ENCODE results near the gene NBEA. TPM values are rescaled to one million over a fixed set of nuclear protein-coding genes. Genes with fewer than 3 reads are reported as not detected.
"Not testable (repeated sequence)": the region's sequence is repeated elsewhere in the genome, so short reads cannot be mapped to it uniquely, and the experiment has no call there.

The NBEA gene
- total RNA-seq, 1 experiment from 2014 or later: 1.9 TPM

DNA sequence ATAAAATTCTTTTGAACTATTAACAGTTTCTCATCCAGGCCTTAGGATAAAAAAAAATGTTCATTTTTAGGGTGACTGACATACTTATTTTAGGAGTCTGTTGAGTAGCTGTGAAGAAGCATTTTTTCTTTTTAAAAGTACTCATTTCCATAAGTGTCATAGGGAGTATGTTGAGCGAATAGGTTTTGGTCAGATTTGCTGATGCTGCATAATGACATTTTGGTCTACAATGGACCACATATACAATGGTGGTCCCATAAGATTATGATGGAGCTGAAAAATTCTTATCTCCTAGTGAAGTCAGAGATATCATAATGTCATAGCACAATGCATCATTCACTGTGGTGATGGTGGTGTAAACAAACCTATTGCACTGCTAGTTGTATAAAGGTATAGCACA is 17.4 kb downstream of the NBEA start:
- no peak for DNase-seq (ENCODE audit: low read depth)

DNA sequence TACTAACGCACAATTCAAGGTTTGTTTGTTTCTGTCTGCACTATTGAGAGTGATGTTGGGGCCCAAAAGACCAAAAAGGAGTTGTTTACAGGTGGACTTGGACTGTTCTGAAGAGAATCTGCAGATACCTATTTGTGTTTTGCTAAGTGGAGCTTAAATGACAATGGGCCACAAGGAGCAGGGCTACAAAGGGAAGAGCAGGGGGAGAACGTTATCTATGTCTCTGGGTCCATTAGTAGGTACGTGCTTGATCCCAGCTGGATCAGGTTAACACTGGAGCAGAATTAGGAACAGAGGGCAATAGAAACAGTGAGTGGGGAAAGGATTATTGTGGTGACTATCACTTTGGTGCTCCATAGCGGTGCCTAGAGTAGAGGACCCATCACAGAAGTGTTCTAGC is 22.5 kb downstream of the NBEA start:
- no peak for DNase-seq (ENCODE audit: low read depth)

DNA sequence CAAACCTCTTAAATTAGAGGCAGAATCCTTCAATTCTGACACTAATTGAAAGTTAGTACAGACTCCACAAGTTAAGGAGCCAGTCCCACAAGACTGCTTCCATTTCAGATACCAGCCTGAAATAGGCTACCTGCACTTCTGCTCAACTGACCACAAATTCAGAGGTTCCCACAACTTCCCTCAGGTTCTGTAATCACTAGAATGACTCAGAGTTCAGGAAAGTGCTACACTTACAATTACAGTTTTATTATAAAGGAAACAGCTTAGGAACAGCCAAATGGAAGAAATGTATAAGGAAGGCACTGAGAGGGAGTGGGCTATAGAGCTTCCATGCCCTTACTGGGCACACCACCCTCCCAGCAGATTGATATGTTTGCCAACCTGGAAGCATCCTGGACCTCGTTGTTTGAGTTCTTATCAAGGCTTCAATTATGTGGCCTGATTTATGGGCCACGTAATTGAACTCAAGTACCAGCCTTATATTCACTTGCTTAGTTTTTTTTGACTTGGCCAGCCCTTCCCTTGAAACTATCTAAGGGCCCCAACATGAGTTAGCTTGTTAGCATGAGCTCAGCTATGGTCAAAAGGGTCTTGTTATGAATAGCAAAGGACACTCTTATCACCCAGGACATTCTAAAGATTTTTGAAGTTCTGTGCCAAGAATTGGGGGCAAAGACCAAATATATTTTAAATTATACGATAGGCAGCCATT is 25.9 kb downstream of the NBEA start:
- peak; percentile 37 for DNase-seq (ENCODE audit: low read depth)

DNA sequence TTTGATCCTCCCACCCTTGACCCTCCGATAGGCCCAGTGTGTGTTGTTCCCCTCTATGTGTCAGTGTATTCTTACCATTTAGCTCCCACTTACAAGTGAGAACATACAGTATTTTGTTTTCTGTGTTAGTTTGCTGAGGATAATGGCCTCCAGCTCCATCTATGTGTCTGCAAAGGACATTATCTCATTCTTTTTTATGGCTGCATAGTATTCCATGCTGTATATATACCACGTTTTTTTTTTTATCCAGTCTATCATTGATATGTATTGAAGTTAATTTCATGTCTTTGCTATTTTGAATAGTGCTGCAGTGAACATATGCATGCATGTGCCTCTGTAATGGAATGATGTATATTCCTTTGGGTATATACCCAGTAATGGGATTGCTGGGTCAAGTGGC is 27.5 kb downstream of the NBEA start:
- DNase-seq (ENCODE audit: low read depth): not testable (repeated sequence)

DNA sequence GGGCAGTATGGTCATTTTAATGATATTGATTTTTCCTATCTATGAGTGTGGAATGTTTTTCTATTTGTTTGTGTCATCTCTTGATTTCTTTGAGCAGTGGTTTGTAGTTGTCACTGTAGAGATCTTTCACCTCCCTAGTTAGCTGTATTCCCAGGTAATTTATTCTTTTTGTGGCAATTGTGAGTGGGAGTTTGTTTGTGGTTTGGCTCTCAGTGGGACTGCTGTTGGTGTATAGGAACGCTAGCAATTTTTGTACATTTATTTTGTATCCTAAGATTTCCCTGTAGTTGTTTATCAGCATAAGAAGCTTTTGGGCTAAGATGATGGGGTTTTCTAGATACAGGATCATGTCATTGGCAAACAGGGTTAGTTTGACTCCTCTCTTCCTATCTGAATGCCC is 28.9 kb downstream of the NBEA start:
- DNase-seq (ENCODE audit: low read depth): no peak

- no peak for DNase-seq (ENCODE audit: low read depth)
These were observed 29.4 kb downstream of the NBEA start for GRCh38 chr13:34971473-34971872.

GRCh38 chr13:34985199-34985598 is 43.1 kb downstream of the NBEA start:
- not testable (repeated sequence) for DNase-seq (ENCODE audit: low read depth)

GRCh38 chr13:34988330-34988791 is 46.3 kb downstream of the NBEA start:
- DNase-seq (ENCODE audit: low read depth): no peak

GRCh38 chr13:34990399-34991214 is 48.5 kb downstream of the NBEA start:
- DNase-seq (ENCODE audit: low read depth): no peak

DNA sequence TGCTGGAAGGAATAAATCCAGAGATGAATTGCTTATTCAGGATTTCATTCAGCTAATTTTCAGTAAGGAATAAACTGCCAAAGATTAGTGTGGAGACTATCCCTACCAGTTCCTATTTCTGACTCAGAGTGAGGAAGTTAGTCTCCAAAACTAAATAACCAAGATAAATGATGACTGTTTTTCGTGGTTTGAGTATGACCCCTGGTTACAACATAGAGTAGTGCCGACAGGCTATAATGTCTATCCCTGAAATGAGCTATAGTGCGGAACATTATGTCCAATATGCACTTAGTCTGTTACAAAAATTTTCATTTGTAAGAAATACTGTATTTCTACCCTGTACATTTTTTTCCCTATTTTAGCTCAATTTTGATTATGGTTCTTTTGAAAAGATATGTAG is 51.4 kb downstream of the NBEA start:
- DNase-seq (ENCODE audit: low read depth): no peak

GRCh38 chr13:35003734-35004133 is 61.7 kb downstream of the NBEA start:
- DNase-seq (ENCODE audit: low read depth): not testable (repeated sequence)

- no peak for DNase-seq (ENCODE audit: low read depth)
These were observed 63.0 kb downstream of the NBEA start for GRCh38 chr13:35005051-35005450.

DNA sequence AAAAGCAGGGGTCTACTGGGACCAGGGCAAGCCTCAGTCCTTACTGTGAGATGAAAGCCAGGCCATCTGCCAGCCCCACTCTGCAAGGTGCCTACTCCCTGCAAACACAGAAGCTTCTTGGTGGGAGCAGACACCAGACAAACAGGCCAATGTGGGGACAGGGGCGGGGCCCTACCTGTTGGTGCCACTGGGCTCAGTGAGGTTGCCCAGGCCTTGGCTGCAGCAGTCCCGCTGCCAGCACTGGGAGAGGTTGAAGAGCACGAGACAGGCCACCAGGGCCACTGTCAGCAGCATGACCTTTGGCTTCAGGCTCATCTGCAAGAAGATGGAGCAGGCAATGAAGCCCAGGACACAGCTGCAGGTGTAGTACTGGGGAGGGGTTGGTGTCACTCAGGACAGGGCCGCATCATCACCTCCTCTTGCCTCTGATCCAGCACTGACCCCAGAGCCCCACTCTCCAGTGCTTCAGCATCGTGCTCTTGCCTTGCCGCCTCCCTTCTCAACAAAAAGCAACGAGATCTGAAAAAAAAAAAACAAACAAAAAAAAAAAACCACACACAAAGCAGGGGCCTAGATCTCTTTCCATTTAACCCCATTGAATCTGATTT is 72.6 kb downstream of the NBEA start:
- no peak for DNase-seq (ENCODE audit: low read depth)

- no peak for DNase-seq (ENCODE audit: low read depth)
These were observed 74.5 kb downstream of the NBEA start for GRCh38 chr13:35016362-35017112.

DNA sequence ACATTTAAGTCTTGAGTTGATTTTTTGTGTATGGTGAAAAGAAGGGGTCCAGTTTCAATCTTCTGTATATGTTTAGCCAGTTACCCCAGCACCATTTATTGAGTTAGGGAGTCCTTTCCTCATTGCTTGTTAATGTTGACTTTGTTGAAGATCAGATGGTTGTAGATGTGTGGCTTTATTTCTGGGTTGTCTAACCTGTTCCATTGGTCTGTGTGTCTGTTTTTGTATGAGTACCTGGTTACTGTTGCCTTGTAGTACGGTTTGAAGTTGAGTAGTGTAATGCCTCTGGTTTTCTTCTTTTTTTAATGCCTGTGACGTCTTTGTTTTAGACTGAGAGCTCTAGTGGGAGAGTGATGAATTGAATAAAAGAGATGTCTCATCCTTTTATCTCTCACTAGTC is 83.2 kb downstream of the NBEA start:
- no peak for DNase-seq (ENCODE audit: low read depth)

GRCh38 chr13:35028338-35028867 is 86.3 kb downstream of the NBEA start:
- no peak for DNase-seq (ENCODE audit: low read depth)

GRCh38 chr13:35039012-35039411 is 96.9 kb downstream of the NBEA start:
- no peak for DNase-seq (ENCODE audit: low read depth)

- DNase-seq (ENCODE audit: low read depth): no peak
These were observed 104.5 kb downstream of the NBEA start for GRCh38 chr13:35046587-35046986.

DNA sequence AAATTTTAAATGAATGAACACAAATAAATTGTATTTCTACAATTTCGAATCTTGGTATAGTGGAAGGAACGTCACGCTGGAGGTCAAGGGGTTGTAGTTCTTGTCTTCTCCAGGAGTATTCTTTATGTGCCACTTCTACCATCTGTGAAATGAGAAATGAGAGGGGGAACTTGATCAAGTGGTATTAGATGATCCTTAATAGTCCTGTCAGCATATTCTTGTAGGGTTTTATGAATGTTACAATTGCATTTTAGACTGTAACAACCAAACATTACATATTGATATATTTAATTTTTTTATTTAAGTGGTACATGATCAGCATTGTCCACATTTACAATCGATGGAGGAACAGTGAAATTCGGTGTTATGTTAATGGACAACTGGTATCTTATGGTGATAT is 113.6 kb downstream of the NBEA start:
- no peak for DNase-seq (ENCODE audit: low read depth)

- DNase-seq (ENCODE audit: low read depth): no peak
These were observed 115.8 kb downstream of the NBEA start for GRCh38 chr13:35057858-35058257.

GRCh38 chr13:35058585-35058984 is 116.5 kb downstream of the NBEA start:
- DNase-seq (ENCODE audit: low read depth): not testable (repeated sequence)

DNA sequence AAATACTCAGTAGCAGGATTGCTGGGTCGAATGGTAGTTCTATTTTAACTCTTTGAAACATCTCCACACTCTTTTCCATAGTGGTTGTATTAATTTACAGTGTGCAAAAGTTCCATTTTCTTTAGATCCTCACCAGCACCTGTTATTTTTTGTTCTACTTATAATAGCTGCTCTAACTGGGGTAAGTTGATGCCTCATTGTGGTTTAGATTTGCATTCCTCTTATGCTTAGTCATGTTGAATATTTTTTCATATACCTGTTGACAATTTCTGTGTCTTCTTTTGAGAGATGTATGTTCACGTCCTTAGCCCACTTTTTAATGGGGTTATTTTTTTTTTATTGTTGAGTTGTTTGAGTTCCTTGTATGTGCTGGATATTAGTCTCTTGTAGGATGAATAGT is 144.6 kb downstream of the NBEA start:
- DNase-seq (ENCODE audit: low read depth): no peak

Measured in Daoy (cell line).